ENCODE data around the gene MTERF1.
"Not testable (repeated sequence)": the region's sequence is repeated elsewhere in the genome, so short reads cannot be mapped to it uniquely, and the experiment has no call there.

The MTERF1 gene

GRCh38 chr7:91883676-91884362, 3.3 kb upstream of the MTERF1 start:
- no peak for DNase-seq (ENCODE audit: low spot score)

- DNase-seq (ENCODE audit: low spot score), result no peak
Measured at GRCh38 chr7:91880016-91880412, 488 bp downstream of the MTERF1 start.

DNA sequence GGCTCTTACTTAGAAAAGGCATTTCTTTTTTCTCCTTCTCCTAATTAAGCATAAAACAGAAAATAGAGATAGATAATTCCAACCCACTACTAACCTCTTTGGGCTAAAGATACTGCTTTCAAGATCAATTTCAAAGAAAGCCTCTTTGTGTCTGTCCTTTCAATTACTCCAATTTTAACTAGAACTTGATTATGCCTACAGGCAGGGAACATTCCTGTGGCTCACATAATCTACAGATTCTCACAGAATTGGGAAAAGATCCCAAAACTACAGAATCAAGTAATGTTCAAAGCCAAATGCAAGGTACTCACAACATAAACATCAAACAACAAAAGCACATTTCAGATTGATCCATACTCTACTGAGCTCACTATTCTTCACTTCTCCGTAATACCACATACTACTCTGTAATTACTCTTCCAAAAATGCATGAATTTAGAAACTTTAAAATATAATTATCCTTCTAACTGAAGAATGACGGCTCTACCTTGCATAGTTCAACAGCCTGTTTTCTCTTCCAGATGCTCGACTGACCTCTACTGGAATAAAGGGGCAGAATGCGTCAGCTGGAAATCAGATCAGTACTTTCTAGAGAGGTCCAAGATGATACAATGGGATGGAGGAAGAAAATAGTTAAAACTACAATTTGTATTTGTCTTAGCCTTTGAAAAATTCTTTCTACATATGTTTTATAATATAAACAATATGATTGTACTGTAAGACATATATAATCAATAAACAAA, 3.9 kb downstream of the MTERF1 start:
- DNase-seq (ENCODE audit: low spot score), result no peak

- no peak for DNase-seq (ENCODE audit: low spot score)
Measured at GRCh38 chr7:91875851-91876250, 4.7 kb downstream of the MTERF1 start.

- no peak for DNase-seq (ENCODE audit: low spot score)
Measured at GRCh38 chr7:91872928-91873327, 7.6 kb downstream of the MTERF1 start.

- no peak for DNase-seq (ENCODE audit: low spot score)
Measured at GRCh38 chr7:91872069-91872468, 8.4 kb downstream of the MTERF1 start.

GRCh38 chr7:91869661-91870060, 10.8 kb downstream of the MTERF1 start:
- no peak for DNase-seq (ENCODE audit: low spot score)

GRCh38 chr7:91866599-91867148, 13.8 kb downstream of the MTERF1 start:
- no peak for DNase-seq (ENCODE audit: low spot score)

DNA sequence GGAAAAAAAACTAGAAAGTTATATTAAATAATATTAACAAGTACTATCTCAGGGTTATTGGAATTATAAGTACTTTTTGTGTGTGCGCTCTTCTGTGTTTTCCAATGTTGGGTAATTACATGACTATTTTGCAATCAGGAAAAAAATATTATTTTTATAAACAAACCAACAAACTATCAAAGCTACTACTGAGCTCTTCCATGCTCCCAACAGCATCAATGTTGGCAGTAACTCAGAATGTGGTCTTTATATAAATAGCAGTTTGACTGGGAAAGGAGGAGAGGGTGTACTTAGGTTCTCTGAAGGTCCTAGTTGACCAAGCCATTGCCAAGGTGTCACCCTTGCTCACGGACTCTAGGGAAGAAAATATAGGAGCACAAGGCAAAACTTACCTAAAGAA, 15.0 kb downstream of the MTERF1 start:
- DNase-seq (ENCODE audit: low spot score), result no peak

DNA sequence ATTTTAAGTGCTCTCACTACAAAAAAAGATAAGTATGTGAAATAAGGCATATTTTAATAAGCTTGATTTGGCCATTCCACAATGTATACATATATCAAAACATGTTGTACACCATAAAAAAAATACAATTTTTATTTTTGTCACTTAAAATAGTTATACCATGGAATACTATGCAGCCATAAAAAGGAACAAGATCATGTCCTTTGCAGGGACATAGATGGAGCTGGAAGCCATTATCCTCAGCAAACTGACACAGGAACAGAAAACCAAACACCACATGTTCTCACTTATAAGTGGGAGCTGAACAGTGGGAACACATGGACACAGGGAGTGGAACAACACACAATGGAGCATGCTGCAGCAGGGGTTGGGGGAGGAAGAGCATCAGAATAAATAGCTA, 15.9 kb downstream of the MTERF1 start:
- DNase-seq (ENCODE audit: low spot score), result not testable (repeated sequence)

GRCh38 chr7:91864070-91864469, 16.4 kb downstream of the MTERF1 start:
- DNase-seq (ENCODE audit: low spot score), result no peak

DNA sequence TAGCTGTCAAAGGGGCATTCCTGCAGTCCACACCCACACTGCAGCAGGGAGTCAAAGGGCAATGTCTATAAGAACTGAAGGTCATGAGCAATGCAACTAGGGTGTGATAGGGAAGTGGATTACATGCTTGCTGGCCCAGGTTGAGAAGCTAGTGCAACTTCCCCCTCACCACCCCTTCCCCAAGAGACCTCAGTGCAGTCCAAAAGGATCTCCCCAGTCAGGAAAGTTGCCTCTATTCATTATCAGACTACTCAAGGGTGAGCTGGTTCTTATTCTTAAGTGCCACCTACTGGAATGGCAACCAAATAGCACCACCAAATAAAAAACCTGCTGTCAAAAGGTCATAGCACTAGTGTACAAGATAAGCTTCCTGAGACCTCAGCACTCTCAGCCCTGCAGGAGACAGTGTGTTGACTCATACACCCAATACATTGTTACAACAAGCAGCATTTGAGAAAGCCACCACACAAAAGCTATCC, 28.2 kb downstream of the MTERF1 start:
- no peak for DNase-seq (ENCODE audit: low spot score)

DNA sequence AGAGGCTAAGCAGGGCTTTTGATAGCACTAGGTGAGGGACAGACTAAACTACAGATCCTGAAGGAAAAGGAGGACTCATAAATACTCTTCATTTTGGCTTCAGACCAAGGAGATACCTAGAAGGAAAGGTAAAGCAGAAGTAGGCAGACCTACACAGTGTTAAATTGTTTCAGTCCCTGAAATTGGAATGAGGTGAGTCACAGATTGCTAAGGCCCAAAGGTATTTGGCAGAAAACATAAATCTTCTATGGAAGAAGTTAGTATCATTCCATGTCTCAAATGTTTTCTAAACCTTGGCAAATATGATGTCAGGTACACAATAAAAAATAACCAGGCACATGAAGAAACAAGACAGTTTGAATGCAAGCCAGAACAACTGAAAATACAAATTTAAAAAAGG, 30.0 kb downstream of the MTERF1 start:
- peak; percentile 62 for DNase-seq (ENCODE audit: low spot score)

DNA sequence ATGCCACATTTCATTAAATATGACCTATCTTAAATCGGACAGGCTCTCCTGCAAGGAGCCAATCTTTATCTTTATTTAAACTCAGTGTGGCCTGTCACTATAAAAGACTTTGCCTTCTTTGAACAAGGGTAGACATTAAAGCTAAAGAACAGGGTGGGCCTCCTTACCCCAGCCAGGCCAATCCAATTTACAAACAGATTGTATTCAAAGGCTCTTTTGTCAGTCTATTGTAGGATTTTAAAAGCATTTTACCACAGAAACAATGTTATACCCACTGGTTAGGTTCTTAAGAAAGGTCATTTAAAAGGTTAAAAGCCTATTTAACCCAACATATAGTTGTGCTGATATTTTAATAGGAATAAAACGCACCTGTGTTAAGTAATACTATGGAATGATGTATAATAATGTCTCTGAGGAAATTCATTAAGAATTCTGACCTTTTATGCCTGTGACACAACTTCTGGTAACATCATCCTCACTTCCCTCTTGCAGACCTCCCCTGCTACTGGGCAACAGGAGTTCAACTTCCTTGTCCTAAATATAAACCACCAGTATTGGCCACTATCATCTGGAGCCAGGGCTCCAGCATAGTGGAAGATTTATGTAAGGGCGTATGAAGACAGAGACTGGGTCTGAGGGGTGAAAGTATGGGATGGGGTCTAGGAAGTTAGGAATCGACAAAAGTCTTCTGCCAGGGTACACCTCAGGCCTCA, 32.5 kb downstream of the MTERF1 start:
- no peak for DNase-seq (ENCODE audit: low spot score)

DNA sequence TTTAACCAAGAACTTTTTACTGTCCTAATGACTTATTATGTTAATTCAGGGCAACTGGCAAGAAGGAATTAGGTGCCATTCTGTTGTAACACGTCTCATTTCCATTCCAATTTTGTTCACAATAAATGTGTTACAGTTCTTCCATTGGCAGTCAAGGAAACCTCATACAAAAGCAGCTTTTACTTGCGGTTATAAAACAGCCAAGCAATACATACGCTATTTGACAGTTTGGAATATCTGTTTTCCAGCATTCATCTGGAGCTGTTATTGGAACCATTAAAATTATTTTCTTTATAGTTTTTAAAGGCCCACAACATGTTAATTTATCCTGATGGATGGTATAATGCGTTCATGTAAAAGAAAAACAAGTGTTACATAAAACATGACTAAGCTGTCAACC, 33.3 kb downstream of the MTERF1 start:
- DNase-seq (ENCODE audit: low spot score), result no peak

DNA sequence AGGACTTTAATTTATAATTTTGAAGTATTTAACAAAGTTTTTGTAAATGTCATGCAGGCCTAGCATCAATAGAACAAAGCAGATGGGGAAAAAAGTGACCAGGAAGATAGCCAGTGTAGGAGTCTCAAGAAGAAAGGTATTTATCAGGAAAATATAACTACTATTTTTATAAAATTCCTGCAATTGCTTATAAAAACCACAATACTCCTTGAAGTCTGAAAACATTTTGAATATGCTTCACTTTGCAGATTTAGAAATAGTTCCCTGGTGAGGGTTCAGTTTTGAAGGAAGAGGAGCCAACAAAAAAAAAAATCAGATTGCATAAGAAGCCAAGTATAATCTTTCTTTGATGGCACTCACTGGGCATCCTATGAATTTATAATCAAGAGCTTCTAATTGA, 34.1 kb downstream of the MTERF1 start:
- DNase-seq (ENCODE audit: low spot score), result no peak

GRCh38 chr7:91843831-91844230, 36.7 kb downstream of the MTERF1 start:
- DNase-seq (ENCODE audit: low spot score), result no peak

DNA sequence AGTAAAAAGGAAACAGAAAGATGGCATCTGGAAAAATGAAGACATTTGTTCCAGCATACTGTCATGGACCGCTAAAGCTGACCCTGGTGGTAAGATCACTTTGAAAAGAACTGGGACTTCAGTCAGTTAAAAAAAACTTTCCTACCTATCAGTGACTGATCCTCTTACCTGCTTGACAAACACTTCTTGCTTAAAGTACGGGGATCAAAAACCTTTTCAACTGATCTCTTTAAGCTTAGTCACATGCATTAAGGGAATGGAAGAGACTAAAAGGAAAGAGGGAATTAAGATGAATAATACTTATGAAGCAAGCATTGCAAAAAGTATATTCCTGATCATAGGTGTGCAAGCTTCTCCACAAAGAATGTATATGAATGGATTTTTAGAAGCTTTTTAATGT, 42.1 kb downstream of the MTERF1 start:
- no peak for DNase-seq (ENCODE audit: low spot score)

- no peak for DNase-seq (ENCODE audit: low spot score)
Measured at GRCh38 chr7:91837397-91838070, 43.0 kb downstream of the MTERF1 start.

DNA sequence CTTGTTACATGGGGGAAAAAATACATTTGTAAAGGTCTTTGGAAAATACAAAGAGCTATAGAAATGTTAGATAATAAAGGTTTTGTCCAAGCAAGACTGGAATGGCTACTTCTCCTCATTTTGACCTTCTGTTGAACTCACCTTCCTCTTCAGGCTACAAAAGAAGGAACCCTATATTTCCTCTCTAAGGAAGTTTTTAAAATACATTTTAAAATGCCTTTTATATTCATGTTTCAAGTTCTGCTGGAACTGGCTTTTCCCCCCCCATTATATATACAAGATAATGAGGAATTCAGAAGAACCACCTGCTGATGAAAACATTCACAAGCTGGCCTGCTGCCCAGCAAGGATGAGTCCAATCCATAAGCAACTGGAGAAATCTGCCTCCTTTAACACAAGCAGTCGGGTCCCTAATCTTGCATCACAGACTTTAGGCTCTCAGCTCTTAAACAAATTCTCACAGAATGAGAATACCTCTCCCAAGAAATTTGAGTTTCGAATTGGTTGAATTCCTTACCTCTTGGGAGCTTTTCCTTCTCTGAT, 44.6 kb downstream of the MTERF1 start:
- DNase-seq (ENCODE audit: low spot score), result no peak

DNA sequence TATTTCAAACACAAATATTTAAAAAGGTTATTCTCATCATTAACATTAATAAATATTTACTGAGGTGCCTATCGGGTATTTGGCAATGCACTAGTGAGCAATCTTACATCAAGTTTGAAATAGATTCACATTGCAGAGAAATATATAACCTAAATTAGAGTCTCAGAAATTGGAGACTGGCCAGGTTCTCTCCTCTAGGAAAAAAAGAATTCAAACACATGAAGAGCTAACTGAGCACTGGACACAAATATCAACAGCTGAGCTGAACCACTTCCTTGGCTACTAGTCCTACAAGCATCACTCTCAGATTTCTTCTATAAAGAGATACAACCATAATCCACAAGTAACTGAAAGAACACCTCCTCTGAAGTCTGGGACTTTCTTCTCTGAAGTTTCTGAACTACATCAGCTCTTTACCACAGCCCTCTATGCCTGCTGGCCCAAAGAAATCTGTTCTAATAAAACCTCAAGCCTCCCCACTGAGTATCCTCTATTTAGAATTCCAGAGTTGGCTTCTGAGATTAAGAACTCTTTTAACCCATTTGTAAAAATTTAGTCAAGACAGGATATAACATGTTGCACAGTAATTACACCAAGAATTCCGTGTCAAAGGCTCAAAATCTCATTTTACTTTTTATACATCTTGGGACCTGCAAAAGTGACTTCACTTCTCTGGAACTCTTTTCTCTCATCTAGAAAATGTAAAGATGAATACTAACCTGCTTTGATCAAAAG, 45.2 kb downstream of the MTERF1 start:
- DNase-seq (ENCODE audit: low spot score), result no peak

Data from LoVo (cell line).